Endothelial cell of umbilical vein (primary cell): Measurements from ENCODE around the gene YEATS4. TPM values are rescaled to one million over a fixed set of nuclear protein-coding genes. Genes with fewer than 3 reads are reported as not detected.

ENCODE experiments used
- BruUV-seq: library from RNA; stranded (reverse); fragments of 400-500 nt; replicated peaks from 2 replicates; lab custom pipeline; 2021; lab: Mats Ljungman, UMichigan
- CTCF ChIA-PET: fragments of 300-600, 350-600 bp; sonication (Branson Sonifier 250); formaldehyde crosslinking; loops from one replicate; lab custom pipeline; 2021; ENCODE audit warnings: antibody characterized with exemption, inconsistent platforms; lab: Charles Lee
- POLR2A ChIA-PET: fragments of 300-600, 350-600 bp; sonication (Branson Sonifier 250); formaldehyde crosslinking; loops from one replicate; lab custom pipeline; 2021; ENCODE audit warnings: antibody characterized with exemption, inconsistent platforms; lab: Charles Lee
- DNase-seq: peaks from one replicate; pipeline ENCODE4 v3.0.0-alpha.2; 2011; ENCODE audit warnings: low read depth, low spot score
- FAIRE-seq: peaks from 2 replicates; lab custom pipeline; 2011; peaks lifted over from hg19 to GRCh38; lab: Jason Lieb, UNC
- H2AFZ ChIP-seq: 2 replicates; pipeline ENCODE4 v1.6.0; 2012; ENCODE audit warnings: low read depth, low read length, control low read depth, inconsistent platforms
- H3K27ac ChIP-seq: 2 replicates; pipeline ENCODE4 v1.5.1; 2011; ENCODE audit warnings: low read depth, mild to moderate bottlenecking, control low read depth, low read length, moderate library complexity; ENCODE audit not compliant: insufficient read depth
- H3K27me3 ChIP-seq, 2 experiments: 2 replicates each; pipeline versions ENCODE4 v1.6.0 to v1.6.1; 2011; ENCODE audit warnings: low read length in 2 of 2, mixed read lengths in 1 of 2; ENCODE audit not compliant: control insufficient read depth in 2 of 2, insufficient read depth in 2 of 2
- H3K36me3 ChIP-seq, 2 experiments: 2 replicates in 1 of 2; 3 replicates in 1 of 2; pipeline ENCODE4 v1.5.1; 2011; ENCODE audit warnings: low read length in 2 of 2, mild to moderate bottlenecking in 1 of 2, moderate library complexity in 1 of 2; ENCODE audit not compliant: control insufficient read depth in 2 of 2, insufficient read depth in 2 of 2; ENCODE audit errors: extremely low read depth in 1 of 2
- H3K4me1 ChIP-seq: 3 replicates; pipeline ENCODE4 v1.5.1; 2011; ENCODE audit warnings: mild to moderate bottlenecking, low read length; ENCODE audit not compliant: control insufficient read depth, insufficient read depth; ENCODE audit errors: extremely low read depth
- H3K4me2 ChIP-seq: 2 replicates; pipeline ENCODE4 v1.6.1; 2011; ENCODE audit warnings: low read length, control low read depth, mixed read lengths; ENCODE audit not compliant: insufficient read depth
- H3K4me3 ChIP-seq, 3 experiments: fragments of 200-600 bp in 1 of 3; sonication (generic), shearing (Covaris generic) in 1 of 3; replicated peaks in 1 of 3; 2 replicates each; pipeline ENCODE4 v1.5.1; 2011 to 2016; ENCODE audit warnings: control low read depth in 3 of 3, low read length in 3 of 3, mild to moderate bottlenecking in 2 of 3, inconsistent platforms in 1 of 3, low read depth in 1 of 3, moderate library complexity in 1 of 3; ENCODE audit not compliant: insufficient read depth in 1 of 3
- H3K79me2 ChIP-seq: 2 replicates; pipeline ENCODE4 v1.6.0; 2012; ENCODE audit warnings: low read length, inconsistent platforms; ENCODE audit not compliant: control insufficient read depth, insufficient read depth
- H3K9ac ChIP-seq: replicated peaks from 2 replicates; pipeline ENCODE3; 2011; ENCODE audit warnings: low read length, control low read depth; ENCODE audit not compliant: insufficient read depth; ENCODE audit errors: extremely low read depth
- H3K9me1 ChIP-seq: replicated peaks from 3 replicates; pipeline ENCODE4 v1.6.0; 2011; ENCODE audit warnings: mild to moderate bottlenecking, low read length; ENCODE audit not compliant: control insufficient read depth, insufficient read depth; ENCODE audit errors: extremely low read depth
- H3K9me3 ChIP-seq: replicated peaks from 2 replicates; pipeline ENCODE4 v1.5.1; 2012; ENCODE audit warnings: low read length, inconsistent platforms; ENCODE audit not compliant: control insufficient read depth, insufficient read depth
- H4K20me1 ChIP-seq: replicated peaks from 2 replicates; pipeline ENCODE3; 2011; ENCODE audit warnings: mild to moderate bottlenecking, low read length; ENCODE audit not compliant: control insufficient read depth, insufficient read depth; ENCODE audit errors: extremely low read depth
- EZH2 ChIP-seq: IDR thresholded peaks from 2 replicates; pipeline ENCODE4 v1.6.1; 2012; ENCODE audit warnings: borderline replicate concordance, low read depth, mild to moderate bottlenecking, moderate library complexity, low read length, inconsistent platforms; ENCODE audit not compliant: severe bottlenecking
- FOS ChIP-seq: IDR thresholded peaks from 2 replicates; pipeline ENCODE4 v1.6.1; 2011; ENCODE audit warnings: mild to moderate bottlenecking, low read length, moderate library complexity, borderline replicate concordance; ENCODE audit not compliant: insufficient read depth
- GATA2 ChIP-seq: IDR thresholded peaks from 2 replicates; pipeline ENCODE4 v1.7.0; 2011; ENCODE audit warnings: low read depth, mild to moderate bottlenecking, moderate library complexity, mixed read lengths, low read length; ENCODE audit not compliant: insufficient read length, insufficient read depth
- JUN ChIP-seq: IDR thresholded peaks from 2 replicates; pipeline ENCODE4 v1.6.1; 2011; ENCODE audit warnings: borderline replicate concordance, low read depth; ENCODE audit not compliant: insufficient read length, insufficient read depth
- MYC ChIP-seq: IDR thresholded peaks from one replicate; pipeline ENCODE4 v1.6.1; 2011; ENCODE audit warnings: mild to moderate bottlenecking, low read depth, low read length
- POLR2A ChIP-seq: IDR thresholded peaks from 2 replicates; pipeline ENCODE4 v1.6.1; 2012; ENCODE audit warnings: low read depth, mild to moderate bottlenecking, control low read depth, low read length
- POLR2AphosphoS5 ChIP-seq: IDR thresholded peaks from 2 replicates; pipeline ENCODE4 v1.6.1; 2012; ENCODE audit warnings: low read depth, mild to moderate bottlenecking, control low read depth, low read length, moderate library complexity; ENCODE audit not compliant: insufficient read depth
- dilution Hi-C: fragments of 300-500 bp; cut with MboI; formaldehyde crosslinking; loops from one replicate; pipeline ENCODE4 v1.15.0; 2019; ENCODE audit warnings: low sequenced_read_pairs; ENCODE audit not compliant: extremely low pct_ligation_motif_present
- intact Hi-C: fragments of 100-400 bp; cut with micrococcal nuclease; formaldehyde crosslinking; loops from one replicate; pipeline ENCODE4 v1.10.0; 2022
- polyA plus RNA-seq, 4 experiments: library from polyadenylated mRNA; depleted of rRNA in 3 of 4; stranded (reverse) in 3 of 4; unstranded in 1 of 4; fragments of >200 nt; gene quantifications; 2 replicates each; pipeline versions ENCODE4 v1.2.1 to v1.2.3, GENCODE V29; 2011 to 2012; ENCODE audit warnings: missing spikeins in 1 of 4
- total RNA-seq: library from RNA; stranded (reverse); gene quantifications from 2 replicates; pipeline ENCODE4 v1.2.3, GENCODE V29; 2021
- TF ChIP-seq, protein P1 (sequence below), 2 donors: IDR thresholded peaks; 1 replicate in 1 of 2; 2 replicates in 1 of 2; pipeline ENCODE4 v1.5.1; 2011; ENCODE audit warnings: low read length in 2 of 2, mild to moderate bottlenecking in 2 of 2, moderate library complexity in 2 of 2, control low read depth in 1 of 2, inconsistent platforms in 1 of 2, low read depth in 1 of 2; ENCODE audit not compliant: insufficient read depth in 1 of 2; ENCODE audit errors: extremely low read depth in 1 of 2
- TF ChIP-seq, protein P2 (sequence below): IDR thresholded peaks from 2 replicates; pipeline ENCODE4 v1.6.1; 2011; ENCODE audit not compliant: insufficient read depth, insufficient read length

Gene YEATS4
- total and polyA plus RNA-seq, 2 donors (not counting 3 experiments of a cell fraction or from before 2014, with no cell fraction given): 13.6 to 16.7 TPM

- Histone ChIP-seq H2AFZ (no peak overlapping the region), H3K27me3 (no peaks in the 10 kb centered on the region), H3K4me3 (no peak overlapping the region), H3K9ac (peak overlapping the region; percentile 39), H4K20me1 (no peaks in the 10 kb centered on the region), H3K36me3 (no peaks in the 10 kb centered on the region), H3K9me1 (no peaks in the 10 kb centered on the region), H3K27ac (peak overlapping the region; percentile 97), H3K9me3 (no peaks in the 10 kb centered on the region), H3K4me2 (peak overlapping the region; percentile 57), H3K4me1 (peaks cover 19% of the 10 kb centered on the region), H3K79me2 (no peaks in the 10 kb centered on the region)
- no TSS peak for BruUV-seq
- DNase-seq: peak; percentile 92
- dilution Hi-C loops: no loop called here
- POLR2A ChIA-PET: no interaction called here
- CTCF ChIA-PET: no interaction called here
- peak; percentile 95 for FAIRE-seq
- intact Hi-C loops: loop anchor here (1.0 to 2.0 kb wide), 2 partner anchors 10 to 37 kb away; no protein-coding TSS in a partner anchor
- no peak for TF ChIP-seq MYC
- TF ChIP-seq, protein P1, sequence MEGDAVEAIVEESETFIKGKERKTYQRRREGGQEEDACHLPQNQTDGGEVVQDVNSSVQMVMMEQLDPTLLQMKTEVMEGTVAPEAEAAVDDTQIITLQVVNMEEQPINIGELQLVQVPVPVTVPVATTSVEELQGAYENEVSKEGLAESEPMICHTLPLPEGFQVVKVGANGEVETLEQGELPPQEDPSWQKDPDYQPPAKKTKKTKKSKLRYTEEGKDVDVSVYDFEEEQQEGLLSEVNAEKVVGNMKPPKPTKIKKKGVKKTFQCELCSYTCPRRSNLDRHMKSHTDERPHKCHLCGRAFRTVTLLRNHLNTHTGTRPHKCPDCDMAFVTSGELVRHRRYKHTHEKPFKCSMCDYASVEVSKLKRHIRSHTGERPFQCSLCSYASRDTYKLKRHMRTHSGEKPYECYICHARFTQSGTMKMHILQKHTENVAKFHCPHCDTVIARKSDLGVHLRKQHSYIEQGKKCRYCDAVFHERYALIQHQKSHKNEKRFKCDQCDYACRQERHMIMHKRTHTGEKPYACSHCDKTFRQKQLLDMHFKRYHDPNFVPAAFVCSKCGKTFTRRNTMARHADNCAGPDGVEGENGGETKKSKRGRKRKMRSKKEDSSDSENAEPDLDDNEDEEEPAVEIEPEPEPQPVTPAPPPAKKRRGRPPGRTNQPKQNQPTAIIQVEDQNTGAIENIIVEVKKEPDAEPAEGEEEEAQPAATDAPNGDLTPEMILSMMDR (IDR thresholded peaks at IDR 0.05; ENCODE audit: extremely low read depth in 1 of 2, insufficient read depth in 1 of 2, low read depth in 1 of 2, low read length in 2 of 2): no peak
- TF ChIP-seq FOS: peak; percentile 99
- peak; percentile 75 for TF ChIP-seq POLR2AphosphoS5
- TF ChIP-seq JUN: peak; percentile 90
- peak; percentile 67 for TF ChIP-seq GATA2
Measured at GRCh38 chr12:69405566-69405865, 46.0 kb downstream of the YEATS4 start.

- Histone ChIP-seq H3K4me3 (no peak overlapping the region), H3K27ac (peak overlapping the region; percentile 97), H3K4me1 (peaks cover 19% of the 10 kb centered on the region), H3K36me3 (no peaks in the 10 kb centered on the region), H3K4me2 (no peak overlapping the region), H3K9ac (no peak overlapping the region), H2AFZ (no peak overlapping the region), H3K9me3 (no peaks in the 10 kb centered on the region), H3K9me1 (no peaks in the 10 kb centered on the region), H3K27me3 (no peaks in the 10 kb centered on the region), H4K20me1 (no peaks in the 10 kb centered on the region), H3K79me2 (no peaks in the 10 kb centered on the region)
- no peak for DNase-seq
- intact Hi-C loops (loop anchor here (2.0 kb wide), 1 partner anchor 65 kb away; the partner anchor contains the start of gene FRS2), dilution Hi-C loops (no loop called here)
- no TSS peak for BruUV-seq
- FAIRE-seq: no peak
- TF ChIP-seq, protein P2, sequence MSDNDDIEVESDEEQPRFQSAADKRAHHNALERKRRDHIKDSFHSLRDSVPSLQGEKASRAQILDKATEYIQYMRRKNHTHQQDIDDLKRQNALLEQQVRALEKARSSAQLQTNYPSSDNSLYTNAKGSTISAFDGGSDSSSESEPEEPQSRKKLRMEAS: no peak
- TF ChIP-seq MYC (no peak), FOS (no peak), POLR2A (no peak), EZH2 (no peak), JUN (no peak), POLR2AphosphoS5 (no peak), GATA2 (no peak)
- TF ChIP-seq, protein P1 (IDR thresholded peaks at IDR 0.05; ENCODE audit: extremely low read depth in 1 of 2, insufficient read depth in 1 of 2, low read depth in 1 of 2, low read length in 2 of 2): no peak
- ChIA-PET CTCF (no interaction called here), POLR2A (no interaction called here)
Measured at GRCh38 chr12:69406217-69406616, 46.7 kb downstream of the YEATS4 start.
